ENCODE data around the gene SREK1IP1.

SREK1IP1 gene

GRCh38 chr5:64682608-64683007 is 85.9 kb downstream of the SREK1IP1 start:
- DNase-seq (ENCODE audit: low read depth in 2 of 2) = no peak

GRCh38 chr5:64680289-64680688 is 88.2 kb downstream of the SREK1IP1 start:
- DNase-seq (ENCODE audit: low read depth in 2 of 2) = no peak

- DNase-seq (ENCODE audit: low read depth in 2 of 2) = no peak
Measured at GRCh38 chr5:64678374-64678773, 90.1 kb downstream of the SREK1IP1 start.

GRCh38 chr5:64671678-64672077 is 96.8 kb downstream of the SREK1IP1 start:
- DNase-seq (ENCODE audit: low read depth in 2 of 2) = no peak

GRCh38 chr5:64670277-64670676 is 98.2 kb downstream of the SREK1IP1 start:
- no peak for DNase-seq (ENCODE audit: low read depth in 2 of 2)
